ENCODE measurements around the gene MEIS2. TPM values are rescaled to one million over a fixed set of nuclear protein-coding genes. Genes with fewer than 3 reads are reported as not detected.
A peak's percentile ranks its signal among the peaks of the same experiment; 100 is the strongest.

Gene MEIS2
- total RNA-seq, 1 donor from 2014 or later = 6.3 TPM

DNA sequence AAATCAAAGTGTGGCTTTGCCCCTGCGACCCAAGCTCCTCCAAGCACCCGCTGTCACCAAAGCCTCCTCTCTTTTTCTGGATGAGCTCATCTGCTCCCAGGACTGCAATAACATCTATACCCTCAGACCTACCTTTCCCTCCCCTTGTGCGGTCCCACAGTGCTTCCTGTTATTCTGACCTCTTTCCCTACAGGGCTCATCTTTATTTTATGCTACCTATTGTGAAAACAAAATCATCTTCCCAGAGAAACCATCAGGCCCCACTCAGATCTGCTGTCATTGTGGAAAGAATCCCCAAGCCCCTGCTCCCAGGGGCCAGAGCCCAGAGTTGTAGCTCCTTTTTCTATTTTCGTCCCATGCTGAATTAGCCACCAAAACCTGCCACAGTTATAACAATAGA lies 162.2 kb downstream of the MEIS2 start:
- DNase-seq (ENCODE audit: low read depth in 2 of 2) = peak; percentile 58 to 60

DNA sequence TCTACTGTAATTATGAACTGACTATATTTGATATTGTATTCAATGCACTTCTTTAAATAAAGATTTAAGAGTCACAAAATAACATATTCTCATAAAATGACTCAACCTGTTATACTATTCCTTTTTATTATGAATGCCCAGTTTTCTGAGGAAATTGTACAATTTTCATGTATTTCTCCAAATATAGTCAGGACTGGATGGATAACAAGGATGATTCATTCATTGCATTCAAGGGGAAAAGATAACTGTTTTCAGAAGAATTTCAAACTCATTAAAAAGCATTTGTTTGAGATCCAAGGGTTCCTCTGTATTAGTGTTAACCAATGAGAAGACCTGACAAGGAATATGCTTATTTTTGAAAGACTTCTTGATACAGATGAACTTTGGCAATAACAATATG lies 163.7 kb downstream of the MEIS2 start:
- no peak for DNase-seq (ENCODE audit: low read depth in 2 of 2)

DNA sequence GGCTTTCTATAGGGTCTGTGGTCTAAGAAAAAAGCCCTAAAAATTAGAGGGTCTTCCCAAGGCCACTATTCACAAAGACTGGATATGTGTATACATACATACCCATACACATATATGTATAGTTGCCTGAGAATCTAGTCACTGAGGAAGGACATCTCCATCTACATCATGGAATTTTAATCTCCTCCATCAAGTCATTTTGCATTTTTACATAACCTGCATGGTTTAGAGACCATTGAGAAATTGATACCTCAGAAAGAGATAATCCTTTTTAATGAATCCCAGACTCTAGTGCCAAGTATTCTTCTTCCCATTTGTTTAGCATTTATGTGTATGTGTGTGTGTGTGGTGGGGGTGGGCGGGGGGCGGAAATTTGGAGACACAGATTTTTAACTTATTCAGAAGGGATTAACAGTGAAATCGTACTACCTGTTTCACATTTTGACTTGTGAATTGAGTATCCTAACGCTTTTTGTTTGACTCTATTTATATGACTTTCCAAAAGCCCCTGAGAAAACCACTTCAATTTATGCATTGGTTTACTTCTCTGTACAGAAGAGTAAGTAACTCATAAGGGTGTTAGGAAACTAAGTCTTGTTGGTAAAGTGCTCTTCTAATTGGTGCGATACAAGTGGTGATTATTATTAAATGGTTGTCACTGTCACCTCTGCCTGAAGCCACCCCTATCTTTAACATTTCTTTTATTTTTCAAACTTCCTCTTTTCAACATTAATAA lies 166.9 kb downstream of the MEIS2 start:
- no peak for DNase-seq (ENCODE audit: low read depth in 2 of 2)

DNA sequence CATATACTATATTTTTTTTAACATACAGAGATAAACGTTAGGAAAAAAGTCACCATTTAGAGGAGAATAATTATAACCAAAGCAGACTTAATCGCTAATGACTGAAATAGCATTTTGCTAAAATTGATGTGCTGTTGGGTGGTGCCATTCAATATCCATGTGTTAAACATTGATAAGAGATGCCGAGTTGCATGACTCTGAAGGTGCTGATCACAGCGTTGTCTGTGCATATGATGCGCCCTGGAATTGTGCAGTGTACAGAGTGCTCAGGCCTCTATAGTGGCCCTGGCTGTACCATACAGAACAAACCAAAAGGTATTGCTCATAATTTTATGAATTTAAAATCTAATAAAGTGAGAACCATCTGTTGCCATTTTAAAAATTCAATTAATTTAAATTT lies 168.3 kb downstream of the MEIS2 start:
- DNase-seq (ENCODE audit: low read depth in 2 of 2) = no peak

DNA sequence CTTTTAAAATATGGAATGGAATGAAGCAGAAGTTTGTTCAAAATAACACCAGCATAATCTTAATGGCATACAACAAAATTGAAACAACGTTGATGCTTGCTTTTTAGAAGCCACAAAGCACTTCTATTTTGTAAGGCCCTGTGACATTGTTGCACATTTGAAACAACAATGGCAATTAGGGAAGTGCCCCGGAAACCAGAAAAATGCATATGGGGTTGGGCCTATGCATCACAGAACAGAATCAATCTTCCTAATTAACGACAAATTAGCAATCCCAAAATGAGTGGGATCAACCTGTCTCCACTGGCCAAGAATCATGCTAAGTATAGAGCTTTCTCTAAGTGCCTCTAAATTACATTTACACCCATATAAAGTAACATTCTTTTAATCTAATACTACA lies 168.9 kb downstream of the MEIS2 start:
- no peak for DNase-seq (ENCODE audit: low read depth in 2 of 2)

DNA sequence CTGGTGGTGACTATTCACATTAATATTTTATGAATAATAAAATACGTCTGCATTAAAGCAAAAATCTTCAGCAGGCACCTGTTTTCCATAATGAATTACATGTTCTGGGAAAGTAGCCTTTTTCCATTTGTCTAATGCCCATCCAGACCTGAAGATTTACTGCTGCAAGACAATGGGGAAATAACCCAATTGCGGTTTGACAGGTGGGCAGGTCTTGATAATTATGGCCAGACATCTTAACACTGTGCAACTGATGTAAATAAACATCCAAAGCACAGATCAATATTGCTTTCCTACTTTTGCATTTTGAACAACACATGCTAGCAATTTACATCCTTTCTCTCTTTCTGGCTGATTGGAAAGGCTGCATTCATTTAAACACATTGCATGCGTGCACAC lies 173.9 kb downstream of the MEIS2 start:
- DNase-seq (ENCODE audit: low read depth in 2 of 2) = no peak

DNA sequence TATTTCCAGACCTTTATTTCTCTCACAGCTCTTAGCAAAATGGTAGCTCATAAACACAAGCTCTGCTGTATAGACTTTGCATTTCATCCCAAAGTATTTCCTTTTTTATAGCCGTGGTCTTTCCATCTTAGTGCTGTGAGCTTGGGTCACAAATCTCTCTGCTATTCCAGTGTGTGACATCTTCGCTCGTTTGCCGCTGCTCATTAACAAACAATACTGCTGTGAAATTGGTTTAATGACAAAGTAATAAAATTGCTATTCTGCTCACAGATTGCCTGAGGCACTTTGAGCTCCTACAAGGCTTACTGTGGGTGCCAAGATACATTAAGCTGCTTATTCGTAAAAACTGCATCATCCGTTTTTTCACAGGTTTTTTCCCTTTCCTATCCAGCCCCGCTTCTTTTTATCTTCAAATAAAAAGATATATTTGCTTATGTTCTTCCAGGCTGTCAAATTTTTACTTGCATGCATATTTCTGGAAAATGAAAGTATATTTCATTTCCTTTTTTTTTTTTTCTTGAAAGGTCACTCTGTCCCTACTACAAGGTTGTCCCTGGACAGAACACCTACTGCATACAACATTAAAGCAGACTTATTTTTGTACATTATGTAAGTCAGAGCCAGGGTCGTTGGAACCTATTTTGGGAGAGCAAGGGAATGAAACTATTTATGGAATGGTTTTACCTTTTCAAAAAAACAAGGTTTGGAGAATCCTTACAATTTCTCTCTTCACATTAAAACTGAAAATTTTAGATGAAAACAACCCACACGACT lies 174.5 kb downstream of the MEIS2 start:
- no peak for DNase-seq (ENCODE audit: low read depth in 2 of 2)

DNA sequence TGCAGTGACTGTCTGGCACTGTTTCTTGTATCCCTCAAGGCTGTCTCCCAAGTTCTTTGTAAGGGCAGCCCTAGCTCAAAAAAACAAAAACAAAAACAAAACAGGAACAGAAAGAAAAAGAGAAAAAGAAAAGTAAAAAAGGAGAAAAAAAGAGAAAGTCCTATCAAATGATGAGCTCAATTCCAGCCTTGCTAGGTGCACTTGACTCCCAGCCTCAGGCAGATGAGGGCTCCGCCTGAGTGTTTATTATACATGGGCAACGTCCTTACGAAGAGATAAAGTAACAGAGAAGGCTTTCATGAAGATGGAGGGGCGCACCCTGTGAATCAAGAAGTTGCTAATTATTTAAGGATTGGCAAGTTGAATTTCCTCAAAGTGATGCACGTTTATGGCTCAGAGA lies 175.3 kb downstream of the MEIS2 start:
- DNase-seq (ENCODE audit: low read depth in 2 of 2) = no peak

DNA sequence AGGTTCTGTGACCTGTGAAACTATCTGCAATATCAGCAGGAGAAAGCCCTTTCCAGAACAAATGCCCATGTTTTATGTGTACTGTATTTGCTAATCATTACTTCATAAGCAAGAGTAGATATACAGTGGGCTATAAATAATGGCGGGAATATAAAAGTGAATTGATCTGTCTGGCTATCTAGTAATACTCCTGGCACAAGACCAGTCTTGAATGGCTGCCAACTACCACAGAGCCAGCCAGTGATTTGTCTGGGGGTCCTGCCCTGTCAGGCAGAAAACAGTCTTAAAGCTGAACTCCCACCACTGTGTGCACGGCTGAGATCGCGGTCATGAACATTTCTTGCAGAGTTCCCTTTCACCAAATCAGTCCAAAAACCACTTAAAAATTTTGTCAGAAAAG lies 176.3 kb downstream of the MEIS2 start:
- peak in 1 of 2 donors; percentile 24 for DNase-seq (ENCODE audit: low read depth in 2 of 2)

DNA sequence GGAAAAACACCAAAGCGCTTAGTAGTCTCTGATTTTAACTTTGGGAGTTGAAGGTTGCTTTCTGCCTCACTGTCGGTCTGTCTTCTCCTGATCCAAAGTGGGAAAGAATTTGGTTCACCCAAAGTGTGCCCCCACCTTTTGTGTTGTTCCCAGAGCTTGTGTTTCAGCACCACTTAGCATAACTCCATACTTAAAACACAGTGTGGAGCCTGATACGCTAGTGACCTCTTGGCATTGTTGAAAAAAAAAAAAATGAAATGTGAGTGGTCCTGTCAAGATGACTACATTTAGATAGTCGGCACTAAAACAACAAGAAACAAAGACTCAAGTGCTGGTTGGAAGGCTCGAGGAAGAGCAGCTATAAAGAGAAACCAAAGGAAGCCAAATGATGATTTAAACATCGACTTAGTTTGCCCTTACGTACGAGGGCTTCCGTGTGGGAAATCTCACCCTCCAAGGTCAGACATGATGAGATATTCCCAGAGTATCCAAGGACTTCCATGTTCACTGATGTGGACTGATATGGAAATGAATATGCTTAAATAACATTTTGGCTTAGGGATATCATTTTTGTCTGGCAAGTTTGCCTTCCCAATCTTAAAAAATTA lies 178.8 kb downstream of the MEIS2 start:
- DNase-seq (ENCODE audit: low read depth in 2 of 2) = no peak

DNA sequence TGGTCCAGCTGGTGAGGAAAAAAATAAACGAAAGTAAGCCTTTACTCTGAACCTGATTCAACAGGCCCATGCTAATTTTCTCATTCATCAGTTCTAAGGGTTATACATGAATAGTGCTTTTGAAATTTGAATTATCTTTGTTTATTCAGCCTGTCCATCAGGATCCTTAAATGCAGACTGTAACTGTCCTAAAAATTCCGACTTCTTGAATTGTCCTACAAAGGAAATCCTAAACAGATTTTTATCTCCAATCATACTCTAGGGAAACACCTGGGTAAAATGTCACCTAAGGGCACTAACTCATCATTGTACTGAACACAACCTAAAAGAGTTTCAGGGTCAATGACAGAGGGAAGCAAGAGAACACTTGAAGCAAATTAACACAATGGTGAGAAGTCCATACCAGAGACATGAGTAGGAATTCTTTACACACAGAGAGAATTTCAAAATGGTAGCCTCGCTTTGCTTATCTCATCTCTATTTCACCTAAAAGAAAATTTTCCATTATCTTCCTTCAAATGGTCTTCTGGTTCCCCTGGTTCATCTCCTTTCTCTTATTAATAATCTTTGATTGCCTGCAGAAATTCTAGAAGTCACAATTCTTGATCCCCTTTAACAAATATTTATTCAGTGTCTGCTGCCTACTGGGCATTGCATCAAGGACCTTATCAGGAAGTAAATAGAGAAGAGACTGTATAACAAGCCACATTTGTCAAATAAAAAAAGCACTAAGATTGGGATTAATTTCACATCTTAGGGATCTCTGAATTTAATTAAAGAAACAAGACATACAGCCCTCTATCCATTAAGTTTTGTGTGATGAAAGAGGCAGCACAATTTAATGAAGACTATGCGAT lies 182.7 kb downstream of the MEIS2 start:
- DNase-seq (ENCODE audit: low read depth in 2 of 2) = peak in 1 of 2 donors; percentile 70

DNA sequence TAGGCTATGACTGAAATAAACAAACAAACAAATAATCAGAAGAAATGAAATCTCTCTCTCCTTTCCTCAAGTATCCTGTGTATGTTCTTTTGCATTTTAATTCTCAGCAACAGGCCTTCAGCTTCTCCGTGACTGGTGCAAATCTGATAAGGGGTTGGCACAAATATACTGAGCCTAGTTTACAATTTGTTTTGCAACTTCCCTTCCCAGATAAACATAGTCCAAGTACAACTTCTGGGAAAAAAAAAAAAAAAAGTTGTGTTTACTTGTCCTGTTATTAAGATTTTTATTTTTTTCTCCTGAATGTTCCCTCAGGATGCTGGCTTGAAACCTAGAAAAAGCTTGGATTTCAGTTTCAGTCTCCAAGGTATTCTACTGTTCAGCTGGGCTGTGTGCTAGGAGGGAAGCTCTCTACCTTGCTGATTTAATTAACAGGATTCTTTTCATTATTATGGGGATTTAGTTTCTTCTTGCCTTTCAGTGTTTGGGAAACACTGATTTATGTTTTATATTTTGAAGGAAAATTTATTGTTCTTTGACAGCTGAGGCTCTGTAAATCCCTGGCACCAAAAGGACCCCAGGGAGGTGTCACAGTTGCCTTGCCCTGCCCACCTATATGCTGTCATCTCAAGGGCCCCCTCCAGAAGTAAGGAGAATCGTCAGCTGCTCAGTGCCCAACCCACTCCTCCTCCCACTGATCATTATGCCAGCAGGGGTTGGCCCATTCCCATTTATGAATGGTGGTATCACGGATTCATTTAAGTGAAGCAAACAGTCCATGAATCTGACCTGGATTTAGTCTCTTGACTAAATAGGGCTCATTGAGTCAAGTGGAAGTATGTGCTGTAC lies 185.2 kb downstream of the MEIS2 start:
- no peak for DNase-seq (ENCODE audit: low read depth in 2 of 2)

DNA sequence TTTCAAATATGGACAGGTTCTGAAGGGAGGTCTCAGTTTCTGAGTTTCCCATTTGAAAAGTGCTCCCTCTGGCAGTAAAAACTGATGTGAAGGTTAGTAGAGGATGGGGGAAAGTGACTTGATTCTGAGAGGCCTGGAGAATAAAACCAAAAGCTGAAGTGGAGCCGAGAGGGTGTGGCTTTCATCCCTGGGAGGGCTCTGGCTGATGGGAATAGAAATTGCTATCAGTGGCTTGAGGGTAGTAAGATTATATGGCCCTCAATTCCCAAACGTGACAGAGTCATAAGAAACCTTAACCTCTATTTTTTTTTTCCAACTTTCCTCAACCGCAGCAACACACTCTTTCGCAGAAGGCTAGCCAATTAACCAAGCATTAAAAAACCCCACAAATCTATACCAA lies 185.9 kb downstream of the MEIS2 start:
- DNase-seq (ENCODE audit: low read depth in 2 of 2) = no peak

DNA sequence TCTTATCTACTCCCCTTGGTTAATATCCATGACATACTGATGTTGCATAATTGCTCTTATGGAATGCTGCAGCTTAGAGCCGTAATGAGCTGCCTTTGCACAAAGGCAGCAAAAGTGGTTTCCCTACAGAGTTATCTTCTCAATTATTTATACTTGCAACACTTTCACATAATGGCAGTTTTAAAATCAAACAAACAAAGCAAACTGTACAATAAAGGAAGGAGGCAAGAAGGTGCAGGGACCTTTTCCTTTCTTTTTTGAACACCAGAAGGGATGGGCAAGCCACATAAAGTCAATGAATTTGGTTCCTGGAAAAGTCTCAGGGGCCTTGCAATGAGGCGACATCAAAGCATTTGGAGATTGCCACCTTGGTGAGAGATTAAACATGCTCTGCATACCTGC lies 188.0 kb downstream of the MEIS2 start:
- no peak for DNase-seq (ENCODE audit: low read depth in 2 of 2)

DNA sequence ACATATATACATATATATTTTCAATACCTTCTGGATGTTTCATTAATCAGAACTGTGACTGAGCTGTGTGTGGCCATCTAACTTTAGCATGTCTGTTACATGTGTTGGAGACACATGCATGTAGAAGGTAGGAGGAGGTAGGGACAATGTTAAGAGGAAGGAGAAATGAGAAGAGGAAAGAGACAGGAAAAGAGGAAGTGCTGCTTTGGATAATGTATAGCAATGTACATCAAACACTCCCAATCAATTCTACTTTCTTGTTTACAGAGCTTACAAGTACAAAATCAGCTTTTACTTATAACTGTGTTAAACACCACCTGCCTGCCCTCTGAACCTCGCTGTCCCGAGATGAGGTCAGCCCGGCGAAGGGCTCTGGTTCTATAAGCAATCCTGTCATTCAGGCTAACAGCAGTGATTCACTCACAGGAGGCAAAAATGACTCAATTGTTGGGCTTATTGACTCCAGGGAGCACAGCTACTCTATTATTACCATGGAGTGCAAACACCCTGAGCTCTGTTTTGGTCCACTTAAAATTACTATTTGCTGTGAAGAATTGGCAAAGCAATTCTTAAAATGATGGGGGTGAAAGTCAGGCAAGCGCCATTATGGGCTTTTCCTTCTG lies 188.9 kb downstream of the MEIS2 start:
- peak in 1 of 2 donors; percentile 45 for DNase-seq (ENCODE audit: low read depth in 2 of 2)

DNA sequence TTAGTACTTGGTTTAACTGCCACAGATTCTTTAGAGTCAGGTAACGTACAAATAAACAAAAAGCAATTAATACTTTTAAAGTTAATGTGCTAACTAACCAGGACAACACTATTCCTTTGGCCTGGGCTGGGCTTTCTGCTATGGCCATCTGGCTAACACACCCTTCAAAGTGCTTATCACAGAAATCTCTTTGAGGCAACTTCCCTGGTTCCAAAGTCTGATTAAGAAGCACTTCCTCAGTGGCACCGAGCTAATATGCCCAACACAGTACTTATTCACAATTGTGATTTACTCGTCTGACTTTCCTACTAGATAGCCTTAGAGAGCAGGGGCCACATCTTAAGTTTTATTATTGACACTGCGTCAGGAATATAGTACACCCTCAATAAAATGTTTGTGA lies 191.4 kb downstream of the MEIS2 start:
- DNase-seq (ENCODE audit: low read depth in 2 of 2) = no peak

DNA sequence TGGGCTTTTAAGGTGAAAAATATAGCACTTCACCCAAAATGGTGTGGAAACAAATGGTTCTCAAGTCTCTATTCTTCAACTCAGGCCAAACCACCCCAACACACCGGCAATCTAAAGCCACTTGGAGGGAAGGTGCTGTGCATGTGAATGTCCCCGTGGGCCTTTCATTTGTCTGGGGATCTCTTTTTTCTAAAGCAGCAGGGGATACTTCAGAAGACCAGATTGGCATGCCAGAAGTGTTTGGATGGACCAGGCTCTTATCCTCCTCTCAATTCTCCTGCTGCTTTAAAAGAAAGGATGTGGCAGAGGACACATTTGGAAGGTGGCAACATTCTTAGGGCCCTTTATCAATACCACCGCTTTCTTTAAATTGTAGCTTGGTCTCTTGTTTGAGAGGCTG lies 193.1 kb downstream of the MEIS2 start:
- DNase-seq (ENCODE audit: low read depth in 2 of 2) = no peak

DNA sequence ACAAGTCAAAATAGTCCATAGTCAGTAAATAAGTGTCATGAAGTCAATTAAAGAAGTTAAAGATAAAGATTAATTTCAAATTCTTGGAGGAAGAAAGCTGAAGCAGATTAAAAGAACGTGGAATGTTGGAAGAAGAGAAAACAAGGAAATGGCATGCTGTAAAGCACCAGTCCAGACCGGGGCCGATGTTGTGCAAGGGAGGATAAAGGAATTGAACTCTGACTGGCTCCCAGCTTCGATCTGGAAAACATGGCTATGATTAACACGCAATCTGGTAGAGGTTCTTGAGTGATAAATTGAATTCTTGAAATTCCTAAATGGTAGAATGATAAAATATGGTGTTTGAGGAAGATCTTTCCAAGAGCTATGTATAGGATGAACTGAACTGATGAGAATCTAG lies 194.4 kb downstream of the MEIS2 start:
- no peak for DNase-seq (ENCODE audit: low read depth in 2 of 2)

DNA sequence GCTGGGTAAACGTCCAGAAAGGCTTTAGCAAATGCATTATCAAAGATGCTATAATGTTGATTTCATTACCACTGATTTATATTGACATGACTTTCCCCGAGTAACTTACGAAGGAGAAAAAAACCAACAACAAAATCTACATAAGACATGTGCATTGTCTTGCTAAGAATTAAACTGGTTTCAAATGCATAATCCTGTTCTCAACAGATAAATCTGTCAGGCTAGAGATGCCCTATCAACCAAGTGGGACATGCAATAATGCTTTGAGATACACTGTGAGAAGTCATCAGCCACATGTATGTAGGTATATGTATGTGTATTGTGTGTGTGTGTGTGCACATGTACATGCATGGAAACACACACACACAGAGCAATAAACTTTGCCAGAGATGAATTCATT lies 195.6 kb downstream of the MEIS2 start:
- DNase-seq (ENCODE audit: low read depth in 2 of 2) = no peak

DNA sequence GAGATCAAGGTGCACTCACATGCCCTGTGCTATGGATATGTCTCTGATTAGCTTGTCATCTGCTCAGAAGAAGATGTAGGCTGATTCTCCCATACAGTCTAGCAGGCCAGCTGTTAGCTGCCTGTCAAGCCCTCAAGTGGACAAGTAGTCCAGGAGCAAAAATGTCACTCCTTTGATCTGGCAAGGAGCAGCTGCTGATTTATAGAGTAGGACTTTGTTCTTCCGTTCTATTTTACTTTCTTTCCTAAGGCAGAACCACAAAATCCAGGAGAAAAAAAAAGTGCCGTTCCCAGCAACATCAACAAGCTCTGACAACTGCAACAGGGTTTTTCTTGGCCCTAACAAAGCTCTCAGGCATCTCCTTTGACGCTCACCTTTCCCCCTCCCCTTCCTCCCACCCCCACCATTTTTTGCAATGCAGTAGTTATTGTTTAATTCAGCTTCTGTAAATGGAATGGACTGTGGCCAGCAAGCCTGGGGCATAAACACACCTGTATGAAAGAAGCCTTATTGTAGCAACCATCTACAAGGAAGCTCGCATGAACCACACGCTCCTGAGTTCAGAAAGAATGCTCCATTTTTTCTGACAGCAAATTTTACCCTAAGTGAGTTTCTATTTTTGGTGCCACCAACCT lies 196.3 kb downstream of the MEIS2 start:
- DNase-seq (ENCODE audit: low read depth in 2 of 2) = no peak

All from dermis microvascular lymphatic vessel endothelial cell (primary cell).